ENCODE data around the gene RAPGEF1. TPM values are rescaled to one million over a fixed set of nuclear protein-coding genes. Genes with fewer than 3 reads are reported as not detected.
"Not testable (repeated sequence)": the region's sequence is repeated elsewhere in the genome, so short reads cannot be mapped to it uniquely, and the experiment has no call there.

Gene RAPGEF1
- polyA plus RNA-seq, 2 donors, result 9.0 to 11.0 TPM

DNA sequence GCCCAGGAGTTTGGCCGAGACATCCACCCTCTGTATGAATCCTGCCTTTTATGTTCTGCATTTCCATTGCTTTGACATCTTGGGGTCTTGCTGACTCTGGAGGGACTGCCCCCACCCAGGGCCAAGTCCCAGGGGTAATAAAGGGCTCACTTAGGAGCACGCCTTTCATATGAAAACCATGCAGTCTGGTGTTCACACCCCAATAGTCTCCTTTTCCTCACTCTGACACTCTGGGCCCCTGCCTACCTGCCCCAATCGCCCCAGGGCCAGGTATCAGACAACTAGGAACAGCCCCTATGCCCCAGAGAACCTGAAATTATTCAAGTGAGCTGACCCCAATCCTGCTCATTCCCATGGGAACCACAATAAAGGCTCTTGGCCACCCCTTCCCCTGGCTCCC, 33.1 kb upstream of the RAPGEF1 start:
- Histone ChIP-seq H3K27ac (ENCODE audit: low read depth in 2 of 2, low read length in 1 of 2) (no peak overlapping the region), H3K36me3 (ENCODE audit: control insufficient read depth in 2 of 2, insufficient read depth in 2 of 2, low read length in 1 of 2) (no peaks in the 10 kb centered on the region), H3K4me3 (ENCODE audit: low read depth in 1 of 2, low read length in 2 of 2) (no peak overlapping the region), H3K4me1 (ENCODE audit: control insufficient read depth in 2 of 2, insufficient read depth in 2 of 2, low read length in 1 of 2) (no peaks in the 10 kb centered on the region), H3K9me3 (ENCODE audit: control insufficient read depth in 2 of 2, insufficient read depth in 1 of 2, low read depth in 1 of 2, low read length in 1 of 2) (no peaks in the 10 kb centered on the region), H3K27me3 (ENCODE audit: control insufficient read depth in 1 of 2, insufficient read depth in 2 of 2, low read length in 2 of 2) (no peaks in the 10 kb centered on the region)
- WGBS, 2 donors, result 74 to 79% methylated on average over 3 of the region's 3 CpGs

DNA sequence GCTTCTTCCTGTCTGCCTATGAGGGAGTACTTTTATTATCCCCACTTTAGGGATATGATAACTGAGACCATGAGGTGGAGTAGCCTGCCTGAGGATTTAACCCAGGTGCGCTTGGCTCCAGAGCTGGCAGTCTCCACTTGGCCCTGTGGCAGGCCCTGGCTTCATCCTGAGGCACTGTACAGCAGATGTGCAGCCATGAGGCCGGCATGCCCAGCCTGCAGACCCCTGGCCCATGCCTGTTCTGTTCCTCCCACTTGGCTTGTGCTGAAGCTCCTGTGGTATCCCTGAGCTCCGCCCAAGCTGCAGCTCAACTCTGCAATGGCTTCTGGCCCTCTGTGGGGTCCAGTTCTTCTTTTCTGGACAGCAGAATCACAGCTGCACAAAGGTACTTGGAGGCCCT, 31.8 kb upstream of the RAPGEF1 start:
- H3K27ac ChIP-seq (ENCODE audit: low read depth in 2 of 2, low read length in 1 of 2), result no peak overlapping the region
- H3K9me3 ChIP-seq (ENCODE audit: control insufficient read depth in 2 of 2, insufficient read depth in 1 of 2, low read depth in 1 of 2, low read length in 1 of 2), result no peaks in the 10 kb centered on the region
- H3K4me3 ChIP-seq (ENCODE audit: low read depth in 1 of 2, low read length in 2 of 2), result no peak overlapping the region
- WGBS, 2 donors, result 71 to 81% methylated on average over 3 of the region's 3 CpGs
- H3K4me1 ChIP-seq (ENCODE audit: control insufficient read depth in 2 of 2, insufficient read depth in 2 of 2, low read length in 1 of 2), result no peaks in the 10 kb centered on the region
- H3K27me3 ChIP-seq (ENCODE audit: control insufficient read depth in 1 of 2, insufficient read depth in 2 of 2, low read length in 2 of 2), result no peaks in the 10 kb centered on the region
- H3K36me3 ChIP-seq (ENCODE audit: control insufficient read depth in 2 of 2, insufficient read depth in 2 of 2, low read length in 1 of 2), result no peaks in the 10 kb centered on the region

GRCh38 chr9:131769361-131769760, 29.5 kb upstream of the RAPGEF1 start:
- no peak overlapping the region for H3K27ac ChIP-seq (ENCODE audit: low read depth in 2 of 2, low read length in 1 of 2)
- 34 to 49% methylated on average over 3 of the region's 3 CpGs for WGBS, 2 donors
- H3K4me1 ChIP-seq (ENCODE audit: control insufficient read depth in 2 of 2, insufficient read depth in 2 of 2, low read length in 1 of 2), result no peaks in the 10 kb centered on the region
- H3K4me3 ChIP-seq (ENCODE audit: low read depth in 1 of 2, low read length in 2 of 2), result no peak overlapping the region
- no peaks in the 10 kb centered on the region for H3K9me3 ChIP-seq (ENCODE audit: control insufficient read depth in 2 of 2, insufficient read depth in 1 of 2, low read depth in 1 of 2, low read length in 1 of 2)
- no peaks in the 10 kb centered on the region for H3K36me3 ChIP-seq (ENCODE audit: control insufficient read depth in 2 of 2, insufficient read depth in 2 of 2, low read length in 1 of 2)
- peaks cover 0 to 2% of the 10 kb centered on the region in 2 donors for H3K27me3 ChIP-seq (ENCODE audit: control insufficient read depth in 1 of 2, insufficient read depth in 2 of 2, low read length in 2 of 2)

DNA sequence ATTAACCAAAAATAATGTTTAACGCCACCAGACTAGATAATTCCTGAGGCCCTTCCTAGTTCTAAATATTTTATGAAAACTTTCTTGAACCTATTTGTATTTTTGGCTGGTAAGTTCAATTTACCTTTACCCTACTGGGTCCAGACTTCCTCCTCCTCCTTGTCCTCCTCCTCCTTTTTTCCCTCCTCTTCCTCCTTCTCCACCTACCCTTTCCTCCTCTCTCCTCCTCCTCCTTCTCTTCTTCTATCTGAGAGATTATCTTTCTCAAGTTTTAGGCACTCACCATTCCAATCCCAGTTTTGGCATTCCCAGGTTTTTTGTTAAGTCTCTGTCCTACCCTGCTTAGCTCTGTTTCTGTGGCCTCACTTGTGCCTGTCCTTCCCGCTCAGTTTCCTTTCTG, 24.7 kb upstream of the RAPGEF1 start:
- H3K4me1 ChIP-seq (ENCODE audit: control insufficient read depth in 2 of 2, insufficient read depth in 2 of 2, low read length in 1 of 2), result peaks cover 0 to 3% of the 10 kb centered on the region in 2 donors
- no peaks in the 10 kb centered on the region for H3K36me3 ChIP-seq (ENCODE audit: control insufficient read depth in 2 of 2, insufficient read depth in 2 of 2, low read length in 1 of 2)
- H3K9me3 ChIP-seq (ENCODE audit: control insufficient read depth in 2 of 2, insufficient read depth in 1 of 2, low read depth in 1 of 2, low read length in 1 of 2), result no peaks in the 10 kb centered on the region
- H3K27me3 ChIP-seq (ENCODE audit: control insufficient read depth in 1 of 2, insufficient read depth in 2 of 2, low read length in 2 of 2), result peaks cover 0 to 2% of the 10 kb centered on the region in 2 donors
- H3K4me3 ChIP-seq (ENCODE audit: low read depth in 1 of 2, low read length in 2 of 2), result no peak overlapping the region
- 78 to 84% methylated on average over 2 of the region's 2 CpGs for WGBS, 2 donors
- no peak overlapping the region for H3K27ac ChIP-seq (ENCODE audit: low read depth in 2 of 2, low read length in 1 of 2)

DNA sequence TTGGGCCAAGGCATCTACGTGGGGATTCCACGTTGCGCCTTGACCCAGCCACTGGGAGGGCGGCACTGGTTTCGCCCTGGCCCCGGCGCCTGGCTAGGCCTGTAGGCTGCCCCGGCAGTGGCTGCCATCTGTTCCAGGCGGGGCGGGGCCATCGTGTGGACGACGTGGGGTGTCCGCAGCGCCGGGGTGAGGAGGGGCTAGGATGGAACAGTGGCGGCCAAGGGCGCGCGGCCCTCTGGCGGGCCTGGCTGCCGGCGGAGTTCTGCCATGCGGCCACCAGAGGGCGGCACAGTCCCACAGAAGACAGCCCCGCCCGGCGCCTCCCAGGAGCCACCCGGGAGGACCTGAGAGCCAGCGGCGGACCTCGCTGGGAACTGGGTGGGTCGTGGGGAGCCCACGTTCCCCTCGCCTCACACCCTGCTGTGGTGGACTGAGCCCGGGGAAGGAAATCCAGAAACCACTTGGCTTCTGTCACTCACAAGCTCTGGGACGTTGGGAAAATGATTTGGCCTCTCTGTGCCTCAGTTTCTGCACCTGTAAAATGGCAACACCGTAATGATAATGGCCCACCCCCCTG, 22.6 kb upstream of the RAPGEF1 start:
- Histone ChIP-seq H3K27ac (ENCODE audit: low read depth in 2 of 2, low read length in 1 of 2) (no peak overlapping the region), H3K36me3 (ENCODE audit: control insufficient read depth in 2 of 2, insufficient read depth in 2 of 2, low read length in 1 of 2) (no peaks in the 10 kb centered on the region), H3K4me1 (ENCODE audit: control insufficient read depth in 2 of 2, insufficient read depth in 2 of 2, low read length in 1 of 2) (peaks cover 0 to 3% of the 10 kb centered on the region in 2 donors), H3K9me3 (ENCODE audit: control insufficient read depth in 2 of 2, insufficient read depth in 1 of 2, low read depth in 1 of 2, low read length in 1 of 2) (no peaks in the 10 kb centered on the region), H3K4me3 (ENCODE audit: low read depth in 1 of 2, low read length in 2 of 2) (no peak overlapping the region), H3K27me3 (ENCODE audit: control insufficient read depth in 1 of 2, insufficient read depth in 2 of 2, low read length in 2 of 2) (peaks cover 0 to 2% of the 10 kb centered on the region in 2 donors)
- 9 to 11% methylated on average over 36 to 38 of the region's 38 CpGs for WGBS, 2 donors

DNA sequence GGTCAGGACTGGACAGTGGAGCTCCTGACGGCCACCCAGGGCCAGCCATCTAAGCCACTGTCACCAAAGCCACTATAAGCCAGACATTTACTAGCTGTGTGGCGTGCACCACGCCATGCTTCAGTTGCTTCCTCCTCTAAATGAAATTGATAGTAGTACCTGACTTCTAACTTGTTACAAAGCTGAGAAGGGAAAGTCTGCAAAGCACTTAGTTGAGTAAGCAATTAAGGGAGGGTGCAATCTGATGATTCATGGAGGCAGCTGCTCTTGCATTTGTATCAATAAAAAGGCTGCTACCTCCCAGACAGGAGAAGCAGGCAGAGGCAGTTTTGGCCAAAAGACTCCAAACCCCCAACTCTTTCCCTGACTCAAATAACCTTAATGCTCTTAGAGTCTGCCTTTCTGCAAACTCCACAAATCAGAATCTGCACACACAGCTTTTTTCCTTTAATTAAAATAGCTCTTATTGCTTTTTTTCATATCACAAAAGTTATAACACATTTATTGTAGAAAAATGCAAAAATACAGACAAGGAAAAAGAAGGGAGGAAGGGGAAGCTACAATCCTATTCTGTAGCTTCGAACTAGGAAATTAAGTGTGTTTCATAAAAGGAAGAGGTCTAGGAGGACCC, 19.3 kb upstream of the RAPGEF1 start:
- H3K4me1 ChIP-seq (ENCODE audit: control insufficient read depth in 2 of 2, insufficient read depth in 2 of 2, low read length in 1 of 2), result peaks cover 0 to 3% of the 10 kb centered on the region in 2 donors
- H3K27ac ChIP-seq (ENCODE audit: low read depth in 2 of 2, low read length in 1 of 2), result no peak overlapping the region
- 47 to 53% methylated on average over 4 of the region's 4 CpGs for WGBS, 2 donors
- H3K27me3 ChIP-seq (ENCODE audit: control insufficient read depth in 1 of 2, insufficient read depth in 2 of 2, low read length in 2 of 2), result no peaks in the 10 kb centered on the region
- H3K4me3 ChIP-seq (ENCODE audit: low read depth in 1 of 2, low read length in 2 of 2), result no peak overlapping the region
- H3K9me3 ChIP-seq (ENCODE audit: control insufficient read depth in 2 of 2, insufficient read depth in 1 of 2, low read depth in 1 of 2, low read length in 1 of 2), result no peaks in the 10 kb centered on the region
- H3K36me3 ChIP-seq (ENCODE audit: control insufficient read depth in 2 of 2, insufficient read depth in 2 of 2, low read length in 1 of 2), result no peaks in the 10 kb centered on the region

DNA sequence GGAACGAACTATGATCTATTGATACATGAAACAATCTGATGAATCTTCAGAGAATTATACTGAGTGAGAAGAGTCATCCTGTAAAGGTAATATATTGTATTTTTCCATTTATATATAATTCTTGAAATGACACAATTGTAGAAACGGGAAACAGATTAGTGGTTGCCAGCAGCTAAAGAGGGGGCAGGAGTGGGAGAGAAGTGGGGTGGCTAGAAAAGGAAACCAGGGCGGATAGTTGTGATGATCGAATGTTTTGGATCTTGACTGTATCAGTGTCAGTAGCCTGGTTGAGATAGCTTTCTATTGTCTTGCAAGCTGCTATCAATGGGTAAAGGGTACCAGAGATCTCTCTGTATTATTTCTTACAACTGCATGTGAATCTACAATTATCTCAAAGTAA, 17.7 kb upstream of the RAPGEF1 start:
- H3K9me3 ChIP-seq (ENCODE audit: control insufficient read depth in 2 of 2, insufficient read depth in 1 of 2, low read depth in 1 of 2, low read length in 1 of 2), result no peaks in the 10 kb centered on the region
- H3K27ac ChIP-seq (ENCODE audit: low read depth in 2 of 2, low read length in 1 of 2), result no peak overlapping the region
- no peaks in the 10 kb centered on the region for H3K27me3 ChIP-seq (ENCODE audit: control insufficient read depth in 1 of 2, insufficient read depth in 2 of 2, low read length in 2 of 2)
- H3K4me1 ChIP-seq (ENCODE audit: control insufficient read depth in 2 of 2, insufficient read depth in 2 of 2, low read length in 1 of 2), result peaks cover 0 to 3% of the 10 kb centered on the region in 2 donors
- H3K4me3 ChIP-seq (ENCODE audit: low read depth in 1 of 2, low read length in 2 of 2), result no peak overlapping the region
- no peaks in the 10 kb centered on the region for H3K36me3 ChIP-seq (ENCODE audit: control insufficient read depth in 2 of 2, insufficient read depth in 2 of 2, low read length in 1 of 2)
- WGBS, 2 donors, result 52 to 58% methylated on average over 4 of the region's 4 CpGs

- Histone ChIP-seq H3K9me3 (ENCODE audit: control insufficient read depth in 2 of 2, insufficient read depth in 1 of 2, low read depth in 1 of 2, low read length in 1 of 2) (no peaks in the 10 kb centered on the region), H3K27me3 (ENCODE audit: control insufficient read depth in 1 of 2, insufficient read depth in 2 of 2, low read length in 2 of 2) (no peaks in the 10 kb centered on the region), H3K4me1 (ENCODE audit: control insufficient read depth in 2 of 2, insufficient read depth in 2 of 2, low read length in 1 of 2) (no peaks in the 10 kb centered on the region), H3K4me3 (ENCODE audit: low read depth in 1 of 2, low read length in 2 of 2) (no peak overlapping the region), H3K36me3 (ENCODE audit: control insufficient read depth in 2 of 2, insufficient read depth in 2 of 2, low read length in 1 of 2) (no peaks in the 10 kb centered on the region), H3K27ac (ENCODE audit: low read depth in 2 of 2, low read length in 1 of 2) (no peak overlapping the region)
- 15 to 17% methylated on average over 13 of the region's 13 CpGs for WGBS, 2 donors
These were observed 15.8 kb upstream of the RAPGEF1 start for GRCh38 chr9:131755541-131756198.

DNA sequence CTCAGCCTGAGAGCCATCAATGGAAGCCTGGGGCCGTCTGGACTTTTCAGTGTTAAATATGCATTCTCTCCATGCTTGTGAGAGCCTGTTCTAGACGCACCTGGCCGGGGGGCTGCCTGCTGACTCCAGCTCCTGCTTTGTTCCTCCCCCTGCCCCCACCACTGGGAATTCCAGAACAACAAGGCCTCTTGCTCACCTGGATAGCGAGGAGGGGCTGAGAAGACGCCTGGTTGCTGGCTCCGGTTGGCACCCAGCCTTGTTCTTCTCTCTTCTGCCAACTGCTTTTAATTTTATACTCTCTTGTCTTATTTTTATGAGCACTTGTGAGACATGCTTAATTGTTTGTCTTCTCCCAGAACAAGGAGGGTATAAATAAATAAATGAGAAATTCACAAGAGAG, 15.0 kb upstream of the RAPGEF1 start:
- no peak overlapping the region for H3K4me3 ChIP-seq (ENCODE audit: low read depth in 1 of 2, low read length in 2 of 2)
- H3K36me3 ChIP-seq (ENCODE audit: control insufficient read depth in 2 of 2, insufficient read depth in 2 of 2, low read length in 1 of 2), result no peaks in the 10 kb centered on the region
- H3K9me3 ChIP-seq (ENCODE audit: control insufficient read depth in 2 of 2, insufficient read depth in 1 of 2, low read depth in 1 of 2, low read length in 1 of 2), result no peaks in the 10 kb centered on the region
- no peaks in the 10 kb centered on the region for H3K27me3 ChIP-seq (ENCODE audit: control insufficient read depth in 1 of 2, insufficient read depth in 2 of 2, low read length in 2 of 2)
- 42 to 58% methylated on average over 6 of the region's 6 CpGs for WGBS, 2 donors
- no peak overlapping the region for H3K27ac ChIP-seq (ENCODE audit: low read depth in 2 of 2, low read length in 1 of 2)
- no peaks in the 10 kb centered on the region for H3K4me1 ChIP-seq (ENCODE audit: control insufficient read depth in 2 of 2, insufficient read depth in 2 of 2, low read length in 1 of 2)

- WGBS, 2 donors, result 85% methylated on average over 9 of the region's 9 CpGs
- not testable (repeated sequence) for H3K9me3 ChIP-seq (ENCODE audit: control insufficient read depth in 2 of 2, insufficient read depth in 1 of 2, low read depth in 1 of 2, low read length in 1 of 2); H3K4me3 ChIP-seq (ENCODE audit: low read depth in 1 of 2, low read length in 2 of 2)
These were observed 13.9 kb upstream of the RAPGEF1 start for GRCh38 chr9:131753751-131754150.

More at GRCh38 chr9:131753751-131754150, 13.9 kb upstream of the RAPGEF1 start:
- H3K4me1 ChIP-seq (ENCODE audit: control insufficient read depth in 2 of 2, insufficient read depth in 2 of 2, low read length in 1 of 2); H3K27ac ChIP-seq (ENCODE audit: low read depth in 2 of 2, low read length in 1 of 2); H3K27me3 ChIP-seq (ENCODE audit: control insufficient read depth in 1 of 2, insufficient read depth in 2 of 2, low read length in 2 of 2); H3K36me3 ChIP-seq (ENCODE audit: control insufficient read depth in 2 of 2, insufficient read depth in 2 of 2, low read length in 1 of 2): not testable (repeated sequence)
